Measurements from ENCODE around the gene JMJD1C. TPM values are rescaled to one million over a fixed set of nuclear protein-coding genes. Genes with fewer than 3 reads are reported as not detected.
"Not testable (repeated sequence)": the region's sequence is repeated elsewhere in the genome, so short reads cannot be mapped to it uniquely, and the experiment has no call there.

Gene JMJD1C
- total and polyA plus RNA-seq, 12 donors: 14.4 to 70.4 (median 39.2) TPM

DNA sequence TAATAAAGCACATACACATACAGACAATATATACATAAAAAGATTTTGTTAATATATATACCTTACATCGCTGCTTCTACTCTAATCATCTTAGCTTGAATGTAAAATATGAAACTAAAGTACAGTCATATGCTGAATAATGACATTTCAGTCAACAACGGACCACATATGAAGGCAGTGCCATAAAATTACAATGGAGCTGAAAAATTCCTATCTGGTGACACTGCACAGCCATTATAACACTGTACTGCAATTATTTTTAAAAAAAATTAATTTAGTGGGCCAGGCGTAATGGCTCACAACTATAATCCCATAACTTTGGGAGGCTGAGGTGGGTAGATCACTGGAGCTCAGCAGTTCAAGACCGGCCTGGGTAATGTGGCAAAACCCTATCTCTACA is 122.3 kb downstream of the JMJD1C start:
- H3K36me3 ChIP-seq: no peaks in the 10 kb centered on the region
- intact Hi-C loops (cut with DNase I): no loop called here
- no peak overlapping the region for H3K27ac ChIP-seq
- H3K9me3 ChIP-seq: no peaks in the 10 kb centered on the region
- DNase-seq: no peak
- no peak for TF ChIP-seq CTCF (IDR thresholded peaks at IDR 0.05)
- 95 to 98% methylated on average over 4 of the region's 4 CpGs for WGBS, 2 donors
- no peaks in the 10 kb centered on the region for H3K27me3 ChIP-seq
- no peaks in the 10 kb centered on the region for H3K4me1 ChIP-seq
- ATAC-seq: no peak
- no peak overlapping the region for H3K4me3 ChIP-seq

DNA sequence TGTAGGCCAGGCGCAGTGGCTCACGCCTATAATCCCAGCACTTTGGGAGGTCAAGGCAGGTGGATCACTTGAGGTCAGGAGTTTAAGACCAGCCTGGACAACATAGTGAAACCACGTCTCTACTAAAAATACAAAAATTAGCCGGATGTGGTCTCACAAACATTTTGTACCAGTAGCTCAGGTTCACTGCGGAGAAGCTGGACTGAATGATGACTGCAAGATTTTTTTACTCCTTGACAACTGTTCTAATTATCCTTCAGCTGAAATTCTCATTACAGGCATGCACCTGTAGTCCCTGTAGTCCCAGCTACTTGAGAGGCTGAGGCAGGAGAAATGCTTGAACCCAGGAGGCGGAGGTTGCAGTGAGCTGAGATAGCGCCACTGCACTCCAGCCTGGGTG is 126.1 kb downstream of the JMJD1C start:
- H3K4me1 ChIP-seq; H3K36me3 ChIP-seq; H3K27me3 ChIP-seq; intact Hi-C loops (cut with DNase I); H3K27ac ChIP-seq; DNase-seq; H3K4me3 ChIP-seq; ATAC-seq; H3K9me3 ChIP-seq: not testable (repeated sequence)
- WGBS, 2 donors: 96 to 97% methylated on average over 7 of the region's 7 CpGs

DNA sequence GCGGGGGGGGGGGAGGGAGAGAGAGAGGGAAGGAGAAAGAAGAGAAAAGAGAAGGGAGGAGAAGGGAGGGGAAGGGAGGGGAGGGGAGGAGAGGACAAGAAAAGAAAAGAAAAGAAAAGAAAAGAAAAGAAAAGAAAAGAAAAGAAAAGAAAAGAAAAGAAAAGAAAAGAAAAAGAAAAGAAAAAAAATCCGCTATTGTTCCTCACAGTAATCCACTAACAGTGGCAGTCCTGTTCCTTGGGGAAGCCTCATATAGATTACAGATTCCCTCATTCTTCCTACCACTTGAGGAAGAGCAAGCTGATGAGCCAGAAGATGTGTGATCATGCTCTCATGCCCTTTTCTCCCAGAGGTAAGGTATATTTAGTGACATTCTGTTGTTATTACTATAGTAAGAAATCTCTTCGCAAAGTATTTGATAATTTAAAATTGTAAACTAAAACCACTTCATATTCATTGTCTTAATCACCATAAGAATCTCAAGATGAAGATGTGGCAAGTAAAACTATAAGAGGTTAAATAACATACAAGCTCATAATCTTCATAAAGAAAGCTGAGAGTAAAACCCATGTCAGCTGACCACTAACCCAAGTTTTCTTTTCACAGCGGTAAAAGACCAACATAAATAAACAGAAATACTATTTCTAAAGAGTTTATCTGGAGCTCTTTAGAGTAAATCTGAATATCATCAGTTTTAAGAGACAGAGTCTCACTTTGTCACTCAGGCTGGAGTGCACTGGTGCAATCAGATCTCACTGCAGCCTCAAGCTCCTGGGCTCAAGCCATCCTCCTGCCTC is 128.1 kb downstream of the JMJD1C start:
- H3K9me3 ChIP-seq: no peaks in the 10 kb centered on the region
- H3K27ac ChIP-seq: no peak overlapping the region
- DNase-seq (no peak), ATAC-seq (no peak)
- no peak for TF ChIP-seq CTCF (IDR thresholded peaks at IDR 0.05)
- H3K4me3 ChIP-seq: no peak overlapping the region
- no peaks in the 10 kb centered on the region for H3K36me3 ChIP-seq
- no peaks in the 10 kb centered on the region for H3K27me3 ChIP-seq
- WGBS, 2 donors: 92 to 95% methylated on average over 4 of the region's 4 CpGs
- peaks cover 0 to 9% (median 0%) of the 10 kb centered on the region in 9 donors for H3K4me1 ChIP-seq
- intact Hi-C loops (cut with DNase I): no loop called here

DNA sequence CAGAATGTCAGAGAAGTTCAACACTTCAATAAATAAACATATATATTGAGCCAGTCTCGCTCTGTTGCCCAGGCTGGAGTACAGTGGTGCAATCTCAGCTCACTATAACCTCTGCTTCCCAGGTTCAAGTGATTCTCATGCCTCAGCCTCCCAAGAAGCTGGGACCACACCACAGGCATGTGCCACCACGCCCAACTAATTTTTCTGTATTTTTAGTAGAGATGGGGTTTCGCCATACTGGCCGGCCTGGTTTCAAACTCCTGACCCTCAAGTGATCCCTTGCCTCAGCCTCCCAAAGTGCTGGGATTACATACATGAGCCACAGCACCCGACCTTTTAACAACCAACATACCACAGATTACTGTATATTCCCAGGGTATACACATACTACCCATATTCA is 134.2 kb downstream of the JMJD1C start:
- intact Hi-C loops (cut with DNase I): no loop called here
- H3K27ac ChIP-seq: no peak overlapping the region
- WGBS, 2 donors: 96 to 98% methylated on average over 5 of the region's 5 CpGs

More for the DNA sequence above, 134.2 kb downstream of the JMJD1C start:
- Histone ChIP-seq H3K27me3 (no peaks in the 10 kb centered on the region), H3K4me1 (peaks cover 0 to 9% (median 0%) of the 10 kb centered on the region in 9 donors), H3K36me3 (no peaks in the 10 kb centered on the region), H3K9me3 (no peaks in the 10 kb centered on the region), H3K4me3 (no peak overlapping the region)
- ATAC-seq (no peak), DNase-seq (no peak)
- TF ChIP-seq CTCF (IDR thresholded peaks at IDR 0.05): no peak

Data from heart right ventricle (tissue), 16 donors.